HEK293 (cell line): ENCODE data around the gene COX19.

Experiments used
- CTCF ChIP-seq: fragments of 450-650 bp; formaldehyde crosslinking; IDR thresholded peaks from 2 replicates; pipeline ENCODE4 v1.5.1; 2016; ENCODE audit warnings: missing biosample characterization, missing genetic modification characterization
- HIC1 ChIP-seq: fragments of 450-650 bp; formaldehyde crosslinking; IDR thresholded peaks from 2 replicates; pipeline ENCODE4 v1.5.1; 2016; ENCODE audit warnings: missing biosample characterization, missing genetic modification characterization
- KLF16 ChIP-seq: fragments of 450-650 bp; formaldehyde crosslinking; IDR thresholded peaks from 2 replicates; pipeline ENCODE4 v1.5.1; 2017; ENCODE audit warnings: missing biosample characterization, missing genetic modification characterization
- TRIM28 ChIP-seq: IDR thresholded peaks from 2 replicates; pipeline ENCODE4 v1.6.1; 2011; ENCODE audit warnings: low read length, control low read depth, borderline replicate concordance
- ZBTB8A ChIP-seq: fragments of 450-650 bp; formaldehyde crosslinking; IDR thresholded peaks from 2 replicates; pipeline ENCODE4 v1.5.1; 2016; ENCODE audit warnings: missing biosample characterization, missing genetic modification characterization
- ZNF121 ChIP-seq: fragments of 450-650 bp; formaldehyde crosslinking; IDR thresholded peaks from 2 replicates; pipeline ENCODE4 v1.5.1; 2016; ENCODE audit warnings: missing biosample characterization, missing genetic modification characterization
- ZNF138 ChIP-seq: fragments of 450-650 bp; formaldehyde crosslinking; IDR thresholded peaks from 2 replicates; pipeline ENCODE4 v1.5.1; 2016; ENCODE audit warnings: missing biosample characterization, missing genetic modification characterization, borderline replicate concordance
- ZNF488 ChIP-seq: fragments of 450-650 bp; formaldehyde crosslinking; IDR thresholded peaks from 2 replicates; pipeline ENCODE4 v1.5.1; 2016; ENCODE audit warnings: missing biosample characterization, missing genetic modification characterization
- ZNF558 ChIP-seq: fragments of 450-650 bp; formaldehyde crosslinking; IDR thresholded peaks from 2 replicates; pipeline ENCODE4 v1.5.1; 2016; ENCODE audit warnings: missing biosample characterization, missing genetic modification characterization
- ZNF701 ChIP-seq: fragments of 450-650 bp; formaldehyde crosslinking; IDR thresholded peaks from 2 replicates; pipeline ENCODE4 v1.5.1; 2016; ENCODE audit warnings: missing biosample characterization, missing genetic modification characterization

GRCh38 chr7:945556-946255, 29.6 kb downstream of the COX19 start:
- TF ChIP-seq CTCF (tag by site-specific recombination) = no peak
- no peak for TF ChIP-seq HIC1
- TF ChIP-seq KLF16 = no peak
- no peak for TF ChIP-seq ZNF558 (tag by site-specific recombination)
- TF ChIP-seq ZNF138 (tag by site-specific recombination) = no peak
- no peak for TF ChIP-seq ZNF701 (tag by site-specific recombination)
- no peak for TF ChIP-seq ZNF488 (tag by site-specific recombination)
- TF ChIP-seq ZNF121 (tag by site-specific recombination) = no peak
- no peak for TF ChIP-seq ZBTB8A (tag by site-specific recombination)
- no peak for TF ChIP-seq TRIM28
